AG04449 (cell line): ENCODE data around the gene LRMDA.

ENCODE experiments used
- CTCF ChIA-PET: fragments of 350-600 bp; formaldehyde crosslinking; extraction: SDS; loops from one replicate; lab custom pipeline; 2021; ENCODE audit warnings: antibody characterized with exemption; lab: Yijun Ruan, JAX
- POLR2A ChIA-PET: fragments of 400-600, 350-600 bp; formaldehyde crosslinking; extraction: SDS; loops from one replicate; lab custom pipeline; 2020; ENCODE audit warnings: antibody characterized with exemption, inconsistent platforms; lab: Yijun Ruan, JAX
- DNase-seq: peaks from one replicate; pipeline ENCODE4 v3.0.0-alpha.2; 2010; ENCODE audit warnings: low read depth, low spot score
- H3K4me3 ChIP-seq: 2 replicates; pipeline ENCODE4 v1.5.1; 2011; ENCODE audit warnings: low read depth, mild to moderate bottlenecking, control low read depth, low read length
- TF ChIP-seq, protein P1 (sequence below): IDR thresholded peaks from one replicate; pipeline ENCODE4 v1.5.1; 2011; ENCODE audit warnings: mild to moderate bottlenecking, moderate library complexity, low read length, control low read depth, inconsistent platforms; ENCODE audit not compliant: insufficient read depth; ENCODE audit errors: missing control alignments

Gene LRMDA

GRCh38 chr10:75480374-75480773 lies 49.0 kb downstream of the LRMDA start:
- no peak for DNase-seq
- no peak overlapping the region for H3K4me3 ChIP-seq
- TF ChIP-seq, protein P1, sequence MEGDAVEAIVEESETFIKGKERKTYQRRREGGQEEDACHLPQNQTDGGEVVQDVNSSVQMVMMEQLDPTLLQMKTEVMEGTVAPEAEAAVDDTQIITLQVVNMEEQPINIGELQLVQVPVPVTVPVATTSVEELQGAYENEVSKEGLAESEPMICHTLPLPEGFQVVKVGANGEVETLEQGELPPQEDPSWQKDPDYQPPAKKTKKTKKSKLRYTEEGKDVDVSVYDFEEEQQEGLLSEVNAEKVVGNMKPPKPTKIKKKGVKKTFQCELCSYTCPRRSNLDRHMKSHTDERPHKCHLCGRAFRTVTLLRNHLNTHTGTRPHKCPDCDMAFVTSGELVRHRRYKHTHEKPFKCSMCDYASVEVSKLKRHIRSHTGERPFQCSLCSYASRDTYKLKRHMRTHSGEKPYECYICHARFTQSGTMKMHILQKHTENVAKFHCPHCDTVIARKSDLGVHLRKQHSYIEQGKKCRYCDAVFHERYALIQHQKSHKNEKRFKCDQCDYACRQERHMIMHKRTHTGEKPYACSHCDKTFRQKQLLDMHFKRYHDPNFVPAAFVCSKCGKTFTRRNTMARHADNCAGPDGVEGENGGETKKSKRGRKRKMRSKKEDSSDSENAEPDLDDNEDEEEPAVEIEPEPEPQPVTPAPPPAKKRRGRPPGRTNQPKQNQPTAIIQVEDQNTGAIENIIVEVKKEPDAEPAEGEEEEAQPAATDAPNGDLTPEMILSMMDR, result no peak
- CTCF ChIA-PET, result no interaction called here
- POLR2A ChIA-PET, result no interaction called here

DNA sequence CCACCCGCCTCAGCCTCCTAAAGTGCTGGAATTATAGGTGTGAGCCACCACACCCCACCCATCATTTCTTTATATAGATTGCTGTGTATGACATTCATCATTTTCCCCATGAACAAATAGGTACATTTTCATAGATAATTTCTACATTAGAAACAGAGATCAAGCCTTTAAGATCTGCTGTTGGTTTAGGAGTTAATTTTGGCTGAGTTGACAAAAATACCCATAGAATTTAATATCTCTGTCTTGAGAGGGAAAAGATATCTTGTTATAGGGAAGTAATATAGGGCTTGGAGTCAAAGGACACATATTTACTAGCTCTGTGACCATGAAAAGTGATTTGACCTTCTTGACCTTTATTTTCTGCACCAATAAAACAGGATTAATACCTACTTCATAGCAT lies 51.8 kb downstream of the LRMDA start:
- POLR2A ChIA-PET, result no interaction called here
- DNase-seq, result no peak
- CTCF ChIA-PET, result no interaction called here
- H3K4me3 ChIP-seq, result no peak overlapping the region
- TF ChIP-seq, protein P1, result no peak

DNA sequence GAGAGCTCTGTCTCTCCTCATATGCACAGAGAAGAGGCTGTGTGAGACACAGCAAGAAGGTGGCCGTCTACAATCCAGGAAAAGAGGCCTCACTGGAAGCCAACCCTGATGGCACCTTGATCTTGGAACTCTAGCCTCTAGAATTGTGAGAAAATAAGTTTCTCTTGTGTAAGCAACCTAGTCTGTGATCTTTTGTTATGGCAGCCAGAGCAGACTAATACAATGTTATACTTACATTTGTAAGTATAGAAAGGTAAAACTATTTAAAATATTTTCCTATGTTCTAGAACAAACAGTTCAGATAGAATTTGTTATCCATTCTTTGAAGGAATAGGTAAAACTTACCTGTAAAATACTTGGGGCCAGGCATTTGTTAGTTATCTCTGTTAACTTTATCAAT lies 53.3 kb downstream of the LRMDA start:
- ChIA-PET POLR2A (no interaction called here), CTCF (no interaction called here)
- TF ChIP-seq, protein P1, result no peak
- H3K4me3 ChIP-seq, result no peak overlapping the region
- DNase-seq, result no peak

- CTCF ChIA-PET, result no interaction called here
- POLR2A ChIA-PET, result no interaction called here
These were observed 55.2 kb downstream of the LRMDA start for GRCh38 chr10:75486591-75486990.

DNA sequence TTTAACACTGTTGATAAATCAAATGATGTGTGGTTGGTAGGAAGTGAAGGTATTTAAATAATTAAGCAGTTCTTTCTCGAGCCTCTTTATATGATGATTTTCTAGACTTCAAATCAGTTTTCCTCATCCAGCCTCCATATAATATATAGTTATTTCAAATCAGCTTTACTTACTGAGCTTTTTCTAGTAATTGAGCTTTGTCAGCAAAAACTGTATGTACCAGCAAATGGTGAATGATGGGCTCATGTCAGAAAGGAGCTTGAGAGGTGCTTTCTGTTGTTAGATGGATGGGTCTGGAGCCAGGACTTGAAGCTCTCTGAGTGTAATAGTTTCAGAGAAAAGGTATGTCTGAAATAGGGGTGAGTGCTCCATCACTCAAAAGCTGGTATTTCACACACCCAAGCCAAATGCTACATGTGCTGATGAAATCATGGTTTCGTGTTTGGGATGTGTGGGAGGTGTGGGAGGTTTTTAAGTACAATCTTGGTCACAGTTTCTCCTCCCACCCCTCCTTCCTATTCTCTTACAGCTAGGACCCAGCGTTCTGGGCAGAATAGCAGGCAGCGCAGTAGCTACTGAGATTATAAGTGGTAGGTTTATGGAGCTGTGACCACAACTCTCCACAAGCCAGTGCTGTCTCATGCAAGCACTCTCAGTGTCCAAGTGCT lies 55.8 kb downstream of the LRMDA start:
- CTCF ChIA-PET, result no interaction called here
- TF ChIP-seq, protein P1, result no peak

More at GRCh38 chr10:75486591-75486990, 55.2 kb downstream of the LRMDA start:
- TF ChIP-seq, protein P1, result no peak
- no peak overlapping the region for H3K4me3 ChIP-seq
- DNase-seq, result no peak

DNA sequence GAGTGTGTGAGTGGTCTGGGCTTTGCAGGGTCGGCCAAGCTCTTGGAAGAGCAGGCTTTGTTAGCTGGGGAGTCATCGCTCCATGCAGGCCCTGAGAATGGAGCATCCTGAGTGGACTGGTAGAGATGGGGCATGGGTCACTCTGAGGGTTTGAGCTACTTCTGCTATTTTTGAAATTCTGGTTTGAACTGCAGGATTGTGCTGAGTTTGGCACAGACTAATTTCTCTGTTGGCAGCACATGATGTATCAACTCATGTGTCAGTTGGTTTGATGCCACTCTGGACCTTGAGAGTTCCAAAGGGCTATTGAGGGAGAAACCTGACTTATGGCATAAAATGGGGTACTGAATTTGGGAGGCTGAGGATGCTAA lies 56.3 kb downstream of the LRMDA start:
- no peak overlapping the region for H3K4me3 ChIP-seq
- TF ChIP-seq, protein P1, result no peak
- no peak for DNase-seq
- ChIA-PET POLR2A (interaction anchor here (1.2 kb wide), 1 partner anchor 86 kb away, joined by 3 read pairs; the partner anchor contains the start of gene ZNF503), CTCF (no interaction called here)

More for the DNA sequence above, 55.8 kb downstream of the LRMDA start:
- POLR2A ChIA-PET, result interaction anchor here (1.2 kb wide), 1 partner anchor 85 kb away, joined by 3 read pairs; the partner anchor contains the start of gene ZNF503
- DNase-seq, result no peak
- H3K4me3 ChIP-seq, result no peak overlapping the region
